KMS-11 (cell line): Measurements from ENCODE around the gene TRIP13.
"Not testable (repeated sequence)": the region's sequence is repeated elsewhere in the genome, so short reads cannot be mapped to it uniquely, and the experiment has no call there.

Experiments used
- H2AFZ ChIP-seq: fragments of 200-600 bp; sonication (generic); 2 replicates; pipeline ENCODE4 v1.6.1; 2016; ENCODE audit warnings: antibody characterized with exemption, mixed run types, low read depth
- H3K27ac ChIP-seq: fragments of 200-600 bp; sonication (generic); 2 replicates; pipeline ENCODE4 v1.6.1; 2016; ENCODE audit warnings: mild to moderate bottlenecking, mixed run types
- H3K27me3 ChIP-seq: fragments of 200-600 bp; sonication (generic); 2 replicates; pipeline ENCODE4 v1.6.1; 2017; ENCODE audit warnings: mild to moderate bottlenecking, low read depth, mixed run types, moderate library complexity; ENCODE audit not compliant: insufficient read depth
- H3K36me3 ChIP-seq: fragments of 200-600 bp; sonication (generic); 2 replicates; pipeline ENCODE4 v1.6.1; 2017; ENCODE audit warnings: mild to moderate bottlenecking, mixed run types; ENCODE audit not compliant: insufficient read depth
- H3K4me1 ChIP-seq: fragments of 200-600 bp; sonication (generic); 2 replicates; pipeline ENCODE4 v1.6.1; 2016; ENCODE audit warnings: mild to moderate bottlenecking, low read depth, mixed run types; ENCODE audit not compliant: poor library complexity, severe bottlenecking
- H3K4me2 ChIP-seq: fragments of 200-600 bp; sonication (generic); 2 replicates; pipeline ENCODE4 v1.7.0; 2016; ENCODE audit warnings: mild to moderate bottlenecking, mixed run types
- H3K4me3 ChIP-seq: fragments of 200-600 bp; sonication (generic); IDR thresholded peaks from 2 replicates; pipeline ENCODE4 v1.6.1; 2017; ENCODE audit warnings: low read depth, low read length, mixed read lengths; ENCODE audit not compliant: insufficient read depth
- H3K79me2 ChIP-seq: fragments of 200-600 bp; sonication (generic); 2 replicates; pipeline ENCODE4 v1.6.1; 2016; ENCODE audit warnings: low read depth, mixed run types; ENCODE audit not compliant: insufficient read depth
- H3K9ac ChIP-seq: fragments of 200-600 bp; sonication (generic); 2 replicates; pipeline ENCODE4 v1.6.1; 2016; ENCODE audit warnings: mild to moderate bottlenecking, mixed run types
- H4K20me1 ChIP-seq: fragments of 200-600 bp; sonication (generic); 2 replicates; pipeline ENCODE4 v1.6.1; 2016; ENCODE audit warnings: mild to moderate bottlenecking, mixed run types; ENCODE audit not compliant: insufficient read depth
- CTCF ChIP-seq: fragments of 200-600 bp; sonication (generic); conservative IDR thresholded peaks from 2 replicates; pipeline ENCODE4 v1.6.1; 2017; ENCODE audit warnings: low read depth, mild to moderate bottlenecking, antibody characterized with exemption, low read length, moderate library complexity, mixed read lengths

The TRIP13 gene

GRCh38 chr5:892394-893136, at the start of gene TRIP13, which contains the start of gene BRD9:
Gene TRIP13 (plus strand): TSS chr5:892884. CDS start chr5:892999, 115 bp downstream.
Gene BRD9 (minus strand): TSS chr5:892801. CDS start chr5:892657, 144 bp downstream.
- Histone ChIP-seq H3K4me2 (peak within 1 kb of the TSS; percentile 100), H3K4me1 (peaks cover 20% of the 10 kb centered on the region), H3K27me3 (no peaks in the 10 kb centered on the region), H3K4me3 (peak within 1 kb of the TSS; percentile 48), H3K36me3 (peaks cover 8% of the 10 kb centered on the region; the same call in 1 of the 2 replicates), H4K20me1 (no peaks in the 10 kb centered on the region), H3K9ac (peak within 1 kb of the TSS; percentile 75), H3K27ac (peak within 1 kb of the TSS; percentile 50), H2AFZ (peak within 1 kb of the TSS; percentile 48), H3K79me2 (peaks cover 55% of the 10 kb centered on the region)
- no peak for TF ChIP-seq CTCF

- not testable (repeated sequence) for H3K79me2 ChIP-seq, H4K20me1 ChIP-seq, H3K4me1 ChIP-seq, H3K9ac ChIP-seq, H3K27ac ChIP-seq, H3K4me3 ChIP-seq, H2AFZ ChIP-seq, H3K27me3 ChIP-seq, H3K36me3 ChIP-seq, H3K4me2 ChIP-seq
Measured at GRCh38 chr5:843371-843770, 49.3 kb upstream of the TRIP13 start.

- not testable (repeated sequence) for H3K9ac ChIP-seq, H2AFZ ChIP-seq, H3K27ac ChIP-seq, H3K36me3 ChIP-seq, H4K20me1 ChIP-seq, H3K4me2 ChIP-seq, H3K27me3 ChIP-seq, H3K79me2 ChIP-seq, H3K4me3 ChIP-seq, H3K4me1 ChIP-seq
Measured at GRCh38 chr5:843926-844325, 48.8 kb upstream of the TRIP13 start.

GRCh38 chr5:844426-844825, 48.3 kb upstream of the TRIP13 start:
- H3K4me1 ChIP-seq, H3K36me3 ChIP-seq, H3K27ac ChIP-seq, H4K20me1 ChIP-seq, H2AFZ ChIP-seq, H3K27me3 ChIP-seq, H3K4me3 ChIP-seq, H3K4me2 ChIP-seq, H3K79me2 ChIP-seq, H3K9ac ChIP-seq: not testable (repeated sequence)

GRCh38 chr5:845031-845675, 47.5 kb upstream of the TRIP13 start:
- H3K4me2 ChIP-seq, H3K4me3 ChIP-seq, H3K4me1 ChIP-seq, H3K36me3 ChIP-seq, H4K20me1 ChIP-seq, H3K27me3 ChIP-seq, H3K27ac ChIP-seq, H2AFZ ChIP-seq, H3K9ac ChIP-seq, H3K79me2 ChIP-seq: not testable (repeated sequence)

GRCh38 chr5:845676-846601, 46.7 kb upstream of the TRIP13 start:
- not testable (repeated sequence) for H3K4me2 ChIP-seq, H3K4me1 ChIP-seq, H4K20me1 ChIP-seq, H2AFZ ChIP-seq, H3K36me3 ChIP-seq, H3K27ac ChIP-seq, H3K79me2 ChIP-seq, H3K4me3 ChIP-seq, H3K9ac ChIP-seq, H3K27me3 ChIP-seq

- not testable (repeated sequence) for H3K79me2 ChIP-seq, H3K9ac ChIP-seq, H3K27me3 ChIP-seq, H4K20me1 ChIP-seq, H3K27ac ChIP-seq, H2AFZ ChIP-seq, H3K36me3 ChIP-seq, H3K4me2 ChIP-seq, H3K4me1 ChIP-seq, H3K4me3 ChIP-seq
Measured at GRCh38 chr5:846602-847091, 46.0 kb upstream of the TRIP13 start.

- not testable (repeated sequence) for H4K20me1 ChIP-seq, H3K36me3 ChIP-seq, H3K27ac ChIP-seq
Measured at GRCh38 chr5:847212-847611, 45.5 kb upstream of the TRIP13 start.

GRCh38 chr5:847736-848135, 44.9 kb upstream of the TRIP13 start:
- not testable (repeated sequence) for H3K4me1 ChIP-seq, H3K9ac ChIP-seq, H2AFZ ChIP-seq, H3K4me2 ChIP-seq, H3K36me3 ChIP-seq, H3K27ac ChIP-seq, H3K79me2 ChIP-seq, H3K4me3 ChIP-seq, H4K20me1 ChIP-seq
- H3K27me3 ChIP-seq, result peaks cover 11% of the 10 kb centered on the region

More at GRCh38 chr5:847212-847611, 45.5 kb upstream of the TRIP13 start:
- not testable (repeated sequence) for H3K9ac ChIP-seq, H3K4me3 ChIP-seq, H3K27me3 ChIP-seq, H3K4me1 ChIP-seq, H2AFZ ChIP-seq, H3K4me2 ChIP-seq, H3K79me2 ChIP-seq
